Ovary (tissue), 9 donors: Measurements from ENCODE around the gene RPL3. TPM values are rescaled to one million over a fixed set of nuclear protein-coding genes. Genes with fewer than 3 reads are reported as not detected.

ENCODE experiments used
- DNase-seq, 5 donors: peaks; one replicate each; pipeline ENCODE4 v3.0.0-alpha.2; 2019 to 2020
- H3K27ac ChIP-seq, 2 donors: fragments of 200-600 bp; one replicate each; pipeline versions ENCODE4 v1.5.1 to v1.8.0; 2019 to 2022
- H3K27me3 ChIP-seq: fragments of 200-600 bp; one replicate; pipeline ENCODE4 v1.8.0; 2022
- H3K36me3 ChIP-seq: fragments of 200-600 bp; sonication (generic); one replicate; pipeline ENCODE4 v1.5.1; 2019
- H3K4me1 ChIP-seq: one replicate; pipeline ENCODE4 v1.8.1; 2013; ENCODE audit warnings: mild to moderate bottlenecking, moderate library complexity; ENCODE audit not compliant: insufficient read depth
- H3K4me3 ChIP-seq: fragments of 200-600 bp; sonication (generic); one replicate; pipeline ENCODE4 v1.5.1; 2017
- H3K9me3 ChIP-seq, 2 donors: fragments of 200-600 bp in 1 of 2; sonication (generic) in 1 of 2; one replicate each; pipeline versions ENCODE4 v1.5.1 to v1.8.1; 2013 to 2019; ENCODE audit warnings: mild to moderate bottlenecking in 1 of 2, moderate library complexity in 1 of 2
- EP300 ChIP-seq: sonication (generic); formaldehyde crosslinking; IDR thresholded peaks from one replicate; pipeline ENCODE4 v1.6.1; 2017; ENCODE audit warnings: antibody characterized with exemption
- POLR2A ChIP-seq: fragments of 450-650 bp; IDR thresholded peaks from one replicate; pipeline ENCODE4 v1.6.1; 2017; ENCODE audit warnings: antibody characterized with exemption, mild to moderate bottlenecking, moderate library complexity
- WGBS, 3 donors: extraction: QIAGEN DNeasy Blood & Tissue Kit in 1 of 3; methylation state at CpG; one replicate each; pipeline versions ENCODE4 v1.1.5 to v1.1.7; 2013 to 2017; 5-methylcytosine and 5-hydroxymethylcytosine counted together
- intact Hi-C, 4 donors: fragments of 100-400 bp; cut with DNase I; formaldehyde crosslinking; loops; one replicate each; pipeline versions ENCODE4 v1.11.0 to v1.15.1; 2022 to 2023
- polyA plus RNA-seq, 2 donors: library from polyadenylated mRNA; stranded (reverse); fragments of 200-250 nt in 1 of 2; fragments of 350-450 nt in 1 of 2; fragmentation: Illumina TruSeq in 1 of 2; extraction: RNeasy Lipid Tissue Mini Kit (QIAGEN cat#74804) in 1 of 2; gene quantifications; one replicate each; pipeline ENCODE4 v1.2.3, GENCODE V29; 2013 to 2014
- total RNA-seq, 7 donors: library from RNA; depleted of rRNA in 2 of 7; stranded (reverse); fragments of >200 nt in 2 of 7; fragmentation: NEBNext Ultra II Directional in 3 of 7; extraction: Animal tissue kit (Norgen Biotek cat#: 25700) in 3 of 7; gene quantifications; one replicate each; pipeline versions ENCODE4 v1.1.0 to v1.2.4, GENCODE V29; 2016 to 2023
- TF ChIP-seq, protein P1 (sequence below), 3 donors: fragments of 450-650 bp in 2 of 3; fragments of 200-600 bp in 1 of 3; IDR thresholded peaks; one replicate each; pipeline versions ENCODE4 v1.5.1 to v1.8.0; 2016 to 2022; ENCODE audit warnings: antibody characterized with exemption in 3 of 3, mild to moderate bottlenecking in 1 of 3
- donor health status: DM: no; HTN: no; CAD: no; lungs with moderate emphysema.
- donor health status: DM: no; HTN: no; CAD: no.
- donor health status: Bipolar disorder and iron deficiency.
- donor health status: DM: yes; HTN: yes; CAD: no.
- donor health status: DM: no; HTN: no; CAD: no.
- donor health status: DM: yes; HTN: yes; CAD: no.

Gene RPL3
- total and polyA plus RNA-seq, 9 donors, result 3,441 to 7,258 (median 4,727) TPM

DNA sequence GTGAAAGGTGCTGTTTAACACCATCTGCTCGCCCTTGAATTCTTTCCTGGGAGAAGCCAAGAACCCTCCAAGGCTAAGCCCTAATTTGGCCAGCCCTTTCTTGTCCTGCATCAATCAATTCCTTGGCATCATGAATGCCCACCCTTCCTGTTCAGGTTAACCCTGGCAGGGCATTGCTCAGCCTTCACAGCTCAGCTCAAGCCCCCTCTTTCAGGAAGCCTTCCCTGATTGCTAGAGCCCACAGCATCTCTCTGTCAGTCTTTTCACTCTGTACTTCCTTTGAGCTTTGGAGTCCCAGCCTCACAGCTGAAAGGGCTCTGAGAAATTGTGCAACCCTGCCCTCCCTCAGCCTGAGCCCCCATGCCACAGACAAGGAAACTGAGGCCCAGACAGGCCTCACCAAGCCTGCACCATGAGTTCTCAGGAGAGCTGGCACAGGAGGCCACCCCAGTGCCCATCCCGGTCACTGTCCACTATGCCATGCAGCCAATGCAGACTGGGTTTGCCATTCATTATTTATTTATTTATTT lies 16.9 kb downstream of the RPL3 start:
- H3K4me3 ChIP-seq, result no peak overlapping the region
- WGBS, 3 donors, result 90 to 94% (median 91%) methylated on average over 2 of the region's 2 CpGs
- TF ChIP-seq, protein P1, sequence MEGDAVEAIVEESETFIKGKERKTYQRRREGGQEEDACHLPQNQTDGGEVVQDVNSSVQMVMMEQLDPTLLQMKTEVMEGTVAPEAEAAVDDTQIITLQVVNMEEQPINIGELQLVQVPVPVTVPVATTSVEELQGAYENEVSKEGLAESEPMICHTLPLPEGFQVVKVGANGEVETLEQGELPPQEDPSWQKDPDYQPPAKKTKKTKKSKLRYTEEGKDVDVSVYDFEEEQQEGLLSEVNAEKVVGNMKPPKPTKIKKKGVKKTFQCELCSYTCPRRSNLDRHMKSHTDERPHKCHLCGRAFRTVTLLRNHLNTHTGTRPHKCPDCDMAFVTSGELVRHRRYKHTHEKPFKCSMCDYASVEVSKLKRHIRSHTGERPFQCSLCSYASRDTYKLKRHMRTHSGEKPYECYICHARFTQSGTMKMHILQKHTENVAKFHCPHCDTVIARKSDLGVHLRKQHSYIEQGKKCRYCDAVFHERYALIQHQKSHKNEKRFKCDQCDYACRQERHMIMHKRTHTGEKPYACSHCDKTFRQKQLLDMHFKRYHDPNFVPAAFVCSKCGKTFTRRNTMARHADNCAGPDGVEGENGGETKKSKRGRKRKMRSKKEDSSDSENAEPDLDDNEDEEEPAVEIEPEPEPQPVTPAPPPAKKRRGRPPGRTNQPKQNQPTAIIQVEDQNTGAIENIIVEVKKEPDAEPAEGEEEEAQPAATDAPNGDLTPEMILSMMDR (IDR thresholded peaks at IDR 0.05), result no peak
- TF ChIP-seq POLR2A (no peak), EP300 (no peak)
- DNase-seq, result no peak
- peaks cover 13% of the 10 kb centered on the region for H3K4me1 ChIP-seq
- no peak overlapping the region for H3K27ac ChIP-seq
- no peaks in the 10 kb centered on the region for H3K36me3 ChIP-seq
- intact Hi-C loops, result no loop called here
- H3K9me3 ChIP-seq, result no peaks in the 10 kb centered on the region
- no peaks in the 10 kb centered on the region for H3K27me3 ChIP-seq

DNA sequence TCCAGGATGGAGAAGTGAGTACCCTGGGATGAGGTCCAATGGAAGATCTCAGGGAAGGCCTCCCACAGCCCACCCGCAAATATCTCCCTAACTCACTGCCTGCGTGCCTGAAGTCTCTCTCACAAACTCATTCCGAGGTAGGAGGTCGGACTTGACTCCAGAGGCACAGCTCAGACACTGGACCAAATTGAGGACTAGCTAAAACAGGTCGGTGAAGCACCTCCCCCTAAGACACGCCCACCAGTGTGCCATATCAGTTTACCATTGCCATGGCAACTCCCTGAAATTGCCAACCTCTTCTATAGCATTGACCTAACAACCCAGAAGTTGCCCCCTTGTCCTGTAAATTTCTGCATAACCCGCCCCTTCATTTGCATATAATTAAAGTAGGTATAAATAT lies 17.5 kb downstream of the RPL3 start:
- WGBS, 3 donors, result 68 to 71% (median 70%) methylated on average over 7 of the region's 7 CpGs
- Histone ChIP-seq H3K27me3 (no peaks in the 10 kb centered on the region), H3K36me3 (no peaks in the 10 kb centered on the region), H3K4me1 (peaks cover 19% of the 10 kb centered on the region), H3K4me3 (no peak overlapping the region), H3K9me3 (no peaks in the 10 kb centered on the region), H3K27ac (no peak overlapping the region)
- intact Hi-C loops, result no loop called here
- TF ChIP-seq EP300 (no peak), POLR2A (no peak)
- TF ChIP-seq, protein P1 (IDR thresholded peaks at IDR 0.05), result no peak
- DNase-seq, result no peak

DNA sequence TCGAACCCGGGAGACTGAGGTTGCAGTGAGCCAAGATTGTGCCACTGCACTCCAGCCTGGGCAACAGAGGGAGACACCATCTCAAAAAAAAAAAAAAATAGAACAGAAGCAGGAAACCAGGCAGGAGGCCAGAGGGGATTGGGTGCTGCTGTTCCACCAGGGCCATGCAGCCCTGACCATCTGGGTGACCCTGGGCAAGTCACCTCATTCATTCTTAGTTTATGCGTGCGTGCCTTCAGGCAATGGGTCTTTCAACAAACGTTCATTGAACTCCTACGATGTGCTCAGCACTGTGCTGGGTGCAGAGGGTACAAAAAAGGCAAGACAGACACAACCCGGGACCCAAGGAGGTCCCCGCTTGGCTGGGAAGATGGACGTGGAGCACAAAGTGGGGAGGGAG lies 18.3 kb downstream of the RPL3 start:
- Histone ChIP-seq H3K4me1 (peaks cover 22% of the 10 kb centered on the region), H3K27me3 (no peaks in the 10 kb centered on the region), H3K9me3 (no peaks in the 10 kb centered on the region), H3K4me3 (no peak overlapping the region), H3K27ac (no peak overlapping the region), H3K36me3 (no peaks in the 10 kb centered on the region)
- intact Hi-C loops, result no loop called here
- no peak for DNase-seq
- WGBS, 3 donors, result 85 to 91% (median 89%) methylated on average over 9 of the region's 9 CpGs
- TF ChIP-seq EP300 (no peak), POLR2A (no peak)
- TF ChIP-seq, protein P1 (IDR thresholded peaks at IDR 0.05), result no peak

DNA sequence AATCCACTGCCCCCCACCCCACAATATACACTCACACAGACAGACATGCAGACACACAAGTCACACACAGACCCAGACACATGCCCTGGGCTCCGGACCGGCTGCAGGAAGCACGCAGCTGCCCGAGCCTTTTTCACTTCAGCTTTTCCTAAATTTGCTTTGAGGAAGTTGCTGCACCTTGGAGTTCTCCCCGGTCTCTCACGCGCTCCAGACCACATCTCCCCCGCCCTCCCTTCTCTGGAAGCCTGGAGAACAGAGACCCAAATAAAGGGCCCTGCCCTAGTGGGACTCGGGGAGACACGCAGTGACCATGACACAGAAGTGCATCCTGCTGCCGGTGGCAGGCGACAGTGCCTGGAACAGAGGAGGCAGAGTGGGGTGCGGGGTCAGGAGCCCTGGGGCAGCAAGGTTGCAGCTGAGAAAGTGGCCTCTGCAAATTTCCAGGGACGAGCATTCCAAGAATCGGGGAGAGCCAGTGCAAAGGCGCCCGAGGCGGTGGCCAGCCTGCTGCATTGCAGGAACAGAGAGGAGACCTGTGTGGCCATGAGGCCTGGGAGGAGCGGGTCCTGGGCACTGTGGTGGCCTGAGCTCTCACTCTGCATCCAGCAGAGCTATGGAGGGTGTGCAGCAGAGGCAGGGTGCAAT lies 19.1 kb downstream of the RPL3 start:
- Histone ChIP-seq H3K4me3 (no peak overlapping the region), H3K4me1 (peaks cover 22% of the 10 kb centered on the region), H3K27ac (no peak overlapping the region), H3K9me3 (no peaks in the 10 kb centered on the region), H3K36me3 (no peaks in the 10 kb centered on the region), H3K27me3 (no peaks in the 10 kb centered on the region)
- intact Hi-C loops, result no loop called here
- 17 to 21% (median 18%) methylated on average over 19 of the region's 19 CpGs for WGBS, 3 donors
- TF ChIP-seq POLR2A (no peak), EP300 (no peak)
- TF ChIP-seq, protein P1 (IDR thresholded peaks at IDR 0.05), result no peak
- no peak for DNase-seq
